ENCODE measurements around the gene EZH1.
"Not testable (repeated sequence)": the region's sequence is repeated elsewhere in the genome, so short reads cannot be mapped to it uniquely, and the experiment has no call there.

Gene EZH1

GRCh38 chr17:42779304-42779935, 34.6 kb upstream of the EZH1 start:
- TF ChIP-seq CTCF (IDR thresholded peaks at IDR 0.05; ENCODE audit: insufficient read depth, low read depth, low read length, missing control alignments): no peak
- no peak overlapping the region for H3K4me3 ChIP-seq (ENCODE audit: low read depth, low read length)

GRCh38 chr17:42778570-42778969, 33.7 kb upstream of the EZH1 start:
- no peak for TF ChIP-seq CTCF (IDR thresholded peaks at IDR 0.05; ENCODE audit: insufficient read depth, low read depth, low read length, missing control alignments)
- no peak overlapping the region for H3K4me3 ChIP-seq (ENCODE audit: low read depth, low read length)
- no peak for DNase-seq (ENCODE audit: low read depth)

More at GRCh38 chr17:42779304-42779935, 34.6 kb upstream of the EZH1 start:
- DNase-seq (ENCODE audit: low read depth): no peak

GRCh38 chr17:42775534-42776098, 30.8 kb upstream of the EZH1 start:
- H3K4me3 ChIP-seq (ENCODE audit: low read depth, low read length): no peak overlapping the region
- peak; percentile 44 for DNase-seq (ENCODE audit: low read depth)
- no peak for TF ChIP-seq CTCF (IDR thresholded peaks at IDR 0.05; ENCODE audit: insufficient read depth, low read depth, low read length, missing control alignments)

- DNase-seq (ENCODE audit: low read depth): no peak
- peak overlapping the region; percentile 90 for H3K4me3 ChIP-seq (ENCODE audit: low read depth, low read length)
- no peak for TF ChIP-seq CTCF (IDR thresholded peaks at IDR 0.05; ENCODE audit: insufficient read depth, low read depth, low read length, missing control alignments)
Observed at GRCh38 chr17:42774066-42774745, 29.4 kb upstream of the EZH1 start.

GRCh38 chr17:42773290-42774035, 28.6 kb upstream of the EZH1 start, which contains the start of gene VPS25:
Gene VPS25, plus strand, starts transcription at chr17:42773449. Its CDS starts 27 bp downstream, at chr17:42773476.
- peak within 1 kb of the TSS; percentile 90 for H3K4me3 ChIP-seq (ENCODE audit: low read depth, low read length)
- no peak for TF ChIP-seq CTCF (IDR thresholded peaks at IDR 0.05; ENCODE audit: insufficient read depth, low read depth, low read length, missing control alignments)

GRCh38 chr17:42772945-42773289, 28.1 kb upstream of the EZH1 start:
- H3K4me3 ChIP-seq (ENCODE audit: low read depth, low read length): peak overlapping the region; percentile 90
- no peak for DNase-seq (ENCODE audit: low read depth)
- TF ChIP-seq CTCF (IDR thresholded peaks at IDR 0.05; ENCODE audit: insufficient read depth, low read depth, low read length, missing control alignments): no peak

More at GRCh38 chr17:42773290-42774035, 28.6 kb upstream of the EZH1 start, which contains the start of gene VPS25:
- DNase-seq (ENCODE audit: low read depth): peak; percentile 90

- not testable (repeated sequence) for H3K4me3 ChIP-seq (ENCODE audit: low read depth, low read length); DNase-seq (ENCODE audit: low read depth)
Observed at GRCh38 chr17:42769964-42770363, 25.1 kb upstream of the EZH1 start.

GRCh38 chr17:42768006-42768405, 23.2 kb upstream of the EZH1 start:
- not testable (repeated sequence) for H3K4me3 ChIP-seq (ENCODE audit: low read depth, low read length); DNase-seq (ENCODE audit: low read depth)
